Smooth muscle cell (in vitro differentiated cells): ENCODE results near the gene OSR1. TPM values are rescaled to one million over a fixed set of nuclear protein-coding genes. Genes with fewer than 3 reads are reported as not detected.

Experiments
- DNase-seq: peaks from one replicate; lab custom pipeline; 2025; ENCODE audit not compliant: unreplicated experiment; lab: John Stamatoyannopoulos, UW
- H2AFZ ChIP-seq: fragments of 200-600 bp; sonication (generic); 2 replicates; pipeline ENCODE4 v1.6.0; 2016; ENCODE audit warnings: antibody characterized with exemption, low read depth, mild to moderate bottlenecking
- H3F3A ChIP-seq: fragments of 200-600 bp; sonication (generic); 2 replicates; pipeline ENCODE4 v1.6.0; 2017; ENCODE audit warnings: antibody characterized with exemption, low read depth
- H3K27ac ChIP-seq: fragments of 200-600 bp; sonication (generic); 2 replicates; pipeline ENCODE4 v1.5.1; 2016; ENCODE audit warnings: low read depth, mild to moderate bottlenecking
- H3K27me3 ChIP-seq: fragments of 200-600 bp; sonication (generic); 2 replicates; pipeline ENCODE4 v1.6.1; 2016; ENCODE audit warnings: low read depth, mild to moderate bottlenecking
- H3K36me3 ChIP-seq: fragments of 200-600 bp; sonication (generic); 2 replicates; pipeline ENCODE4 v1.5.1; 2016; ENCODE audit warnings: low read depth
- H3K4me1 ChIP-seq: fragments of 200-600 bp; sonication (generic); 2 replicates; pipeline ENCODE4 v1.5.1; 2016; ENCODE audit warnings: low read depth
- H3K4me2 ChIP-seq: fragments of 200-600 bp; sonication (generic); 2 replicates; pipeline ENCODE4 v1.6.0; 2016; ENCODE audit warnings: mild to moderate bottlenecking
- H3K4me3 ChIP-seq: fragments of 200-600 bp; sonication (generic); 2 replicates; pipeline ENCODE4 v1.5.1; 2016; ENCODE audit warnings: mild to moderate bottlenecking
- H3K79me2 ChIP-seq: fragments of 200-600 bp; sonication (generic); 2 replicates; pipeline ENCODE4 v1.6.0; 2016; ENCODE audit warnings: low read depth, mild to moderate bottlenecking
- H3K9ac ChIP-seq: fragments of 200-600 bp; sonication (generic); 2 replicates; pipeline ENCODE4 v1.6.0; 2016; ENCODE audit warnings: low read depth
- H3K9me3 ChIP-seq: fragments of 200-600 bp; sonication (generic); replicated peaks from 2 replicates; pipeline ENCODE4 v1.5.1; 2016; ENCODE audit warnings: low read depth
- H4K20me1 ChIP-seq: fragments of 200-600 bp; sonication (generic); 2 replicates; pipeline ENCODE4 v1.6.0; 2016; ENCODE audit warnings: low read depth
- CTCF ChIP-seq: fragments of 200-600 bp; sonication (generic); IDR thresholded peaks from 2 replicates; pipeline ENCODE4 v1.5.1; 2017; ENCODE audit warnings: borderline replicate concordance, mild to moderate bottlenecking, antibody characterized with exemption; ENCODE audit not compliant: insufficient read depth, poor library complexity, severe bottlenecking
- WGBS: methylation state at CpG from one replicate; pipeline ENCODE4 v1.1.7; 2016; ENCODE audit warnings: low lambda C conversion rate; 5-methylcytosine and 5-hydroxymethylcytosine counted together
- polyA plus RNA-seq: library from polyadenylated mRNA; unstranded; fragments of >200 nt; fragmentation: Nextera tagmentation; extraction: Ambion mirVana; gene quantifications from 2 replicates; pipeline ENCODE4 v1.2.1, GENCODE V29; 2016
- total RNA-seq: library from RNA; depleted of rRNA; stranded (reverse); fragments of >200 nt; gene quantifications from 2 replicates; pipeline ENCODE4 v1.2.3, GENCODE V29; 2014

OSR1 gene
- total and polyA plus RNA-seq, 2 experiments from 2014 or later = 0.85 to 1.4 TPM

DNA sequence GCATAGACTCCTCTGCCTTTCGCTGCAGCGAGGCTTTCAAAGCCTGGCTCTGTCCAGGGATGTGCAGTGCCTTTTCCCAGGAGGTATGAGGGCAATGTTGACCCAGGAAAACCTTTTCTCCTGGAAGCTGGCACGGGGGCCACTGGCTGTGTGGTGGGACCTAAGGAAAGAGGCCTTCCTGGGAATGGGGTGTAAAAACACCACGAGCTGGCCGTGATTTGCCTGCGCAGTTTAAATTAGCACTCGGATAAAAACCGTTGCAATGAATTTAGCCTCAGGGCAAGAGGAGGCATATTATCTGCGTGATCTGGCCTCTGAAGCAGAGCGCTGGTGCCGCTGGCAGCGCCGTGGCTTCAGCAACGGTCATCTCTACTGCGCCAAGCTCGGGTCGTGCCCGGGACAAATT lies 3.0 kb downstream of the OSR1 start:
- Histone ChIP-seq H3K36me3 (no peaks in the 10 kb centered on the region), H3K9ac (no peak overlapping the region), H4K20me1 (no peaks in the 10 kb centered on the region), H3K27me3 (peaks cover 89% of the 10 kb centered on the region), H3F3A (no peaks in the 10 kb centered on the region), H3K4me1 (peaks cover 28% of the 10 kb centered on the region), H2AFZ (no peak overlapping the region), H3K9me3 (no peaks in the 10 kb centered on the region), H3K79me2 (no peaks in the 10 kb centered on the region), H3K4me3 (peak overlapping the region; percentile 68), H3K27ac (no peak overlapping the region), H3K4me2 (no peak overlapping the region)
- no peak for DNase-seq
- no peak for TF ChIP-seq CTCF
- WGBS = 70% methylated on average over 18 of the region's 18 CpGs

- H3K27me3 ChIP-seq = peaks cover 85% of the 10 kb centered on the region
- no peaks in the 10 kb centered on the region for H3K9me3 ChIP-seq
- no peak overlapping the region for H3K27ac ChIP-seq
- TF ChIP-seq CTCF = no peak
- H3K4me2 ChIP-seq = no peak overlapping the region
- no peaks in the 10 kb centered on the region for H3K79me2 ChIP-seq
- H3K36me3 ChIP-seq = no peaks in the 10 kb centered on the region
- H4K20me1 ChIP-seq = no peaks in the 10 kb centered on the region
- H3K4me1 ChIP-seq = peaks cover 28% of the 10 kb centered on the region
- H2AFZ ChIP-seq = no peak overlapping the region
- peak overlapping the region; percentile 68 for H3K4me3 ChIP-seq
- H3K9ac ChIP-seq = no peak overlapping the region
- H3F3A ChIP-seq = no peaks in the 10 kb centered on the region
- no peak for DNase-seq
- 76% methylated on average over 3 of the region's 3 CpGs for WGBS
Measured at GRCh38 chr2:19355014-19355405, 3.4 kb downstream of the OSR1 start.

GRCh38 chr2:19353721-19354050 lies 4.7 kb downstream of the OSR1 start:
- Histone ChIP-seq H3F3A (no peaks in the 10 kb centered on the region), H3K4me1 (peaks cover 24% of the 10 kb centered on the region), H3K4me3 (no peak overlapping the region), H3K27ac (no peak overlapping the region), H3K9ac (no peak overlapping the region), H3K27me3 (peaks cover 71% of the 10 kb centered on the region), H3K9me3 (no peaks in the 10 kb centered on the region), H3K4me2 (no peak overlapping the region), H3K36me3 (no peaks in the 10 kb centered on the region), H4K20me1 (no peaks in the 10 kb centered on the region), H3K79me2 (no peaks in the 10 kb centered on the region), H2AFZ (no peak overlapping the region)
- no peak for TF ChIP-seq CTCF
- WGBS = 72% methylated on average over 11 of the region's 11 CpGs
- no peak for DNase-seq

DNA sequence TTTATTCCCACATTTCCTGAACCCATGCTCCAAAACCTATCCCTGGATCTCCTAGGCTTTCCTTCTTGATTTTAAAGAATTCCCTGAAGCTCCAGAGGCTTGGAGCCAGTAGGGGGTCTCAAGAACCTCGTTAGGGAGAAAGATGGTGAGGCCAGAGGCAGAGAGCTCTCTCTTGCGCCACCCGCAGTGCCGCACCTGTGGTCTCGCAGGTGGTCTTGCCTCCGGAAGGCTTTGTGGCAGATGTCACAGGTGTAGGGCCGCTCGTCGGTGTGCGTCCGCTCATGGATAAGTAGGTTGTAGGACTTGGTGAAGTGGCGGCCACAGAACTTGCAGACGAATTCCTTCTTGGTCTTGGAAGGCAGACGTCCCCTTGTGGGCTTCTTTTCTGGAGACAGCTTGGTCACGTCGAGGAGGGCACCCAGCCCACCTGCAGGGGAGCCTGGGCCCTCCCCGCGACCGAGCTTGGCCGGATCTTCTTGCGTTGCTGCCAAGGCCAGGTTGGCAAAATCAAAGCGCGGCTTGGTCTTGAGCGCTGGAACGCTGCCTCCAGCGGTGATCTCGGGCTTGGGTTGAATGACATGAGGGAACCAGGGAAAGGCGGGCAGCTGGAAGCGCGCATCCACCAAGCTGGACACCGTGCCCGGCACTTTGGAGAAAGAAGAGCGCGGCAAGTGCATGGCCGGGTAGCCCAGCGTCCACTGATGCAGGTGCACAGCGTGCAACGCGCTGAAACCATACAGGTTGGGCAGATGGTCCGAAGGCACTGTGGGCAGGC lies 5.3 kb downstream of the OSR1 start:
- no peaks in the 10 kb centered on the region for H3K36me3 ChIP-seq
- H3K27ac ChIP-seq = no peak overlapping the region
- peaks cover 23% of the 10 kb centered on the region for H3K4me1 ChIP-seq
- WGBS = 51% methylated on average over 39 of the region's 40 CpGs
- no peak overlapping the region for H2AFZ ChIP-seq
- H3K27me3 ChIP-seq = peaks cover 69% of the 10 kb centered on the region
- no peaks in the 10 kb centered on the region for H3F3A ChIP-seq
- H3K9me3 ChIP-seq = no peaks in the 10 kb centered on the region
- DNase-seq = no peak
- no peak overlapping the region for H3K4me3 ChIP-seq
- H3K9ac ChIP-seq = no peak overlapping the region
- no peaks in the 10 kb centered on the region for H4K20me1 ChIP-seq
- TF ChIP-seq CTCF = no peak
- H3K4me2 ChIP-seq = no peak overlapping the region
- H3K79me2 ChIP-seq = no peaks in the 10 kb centered on the region
